Cortex of kidney (tissue), 1 donor: ENCODE measurements around the gene GNL3L.
"Not testable (repeated sequence)": the region's sequence is repeated elsewhere in the genome, so short reads cannot be mapped to it uniquely, and the experiment has no call there.

Experiments used
- DNase-seq: peaks from one replicate; lab custom pipeline; 2025; lab: John Stamatoyannopoulos, UW

Gene GNL3L

GRCh38 chrX:54560411-54560810, 30.4 kb downstream of the GNL3L start:
- DNase-seq, result no peak

DNA sequence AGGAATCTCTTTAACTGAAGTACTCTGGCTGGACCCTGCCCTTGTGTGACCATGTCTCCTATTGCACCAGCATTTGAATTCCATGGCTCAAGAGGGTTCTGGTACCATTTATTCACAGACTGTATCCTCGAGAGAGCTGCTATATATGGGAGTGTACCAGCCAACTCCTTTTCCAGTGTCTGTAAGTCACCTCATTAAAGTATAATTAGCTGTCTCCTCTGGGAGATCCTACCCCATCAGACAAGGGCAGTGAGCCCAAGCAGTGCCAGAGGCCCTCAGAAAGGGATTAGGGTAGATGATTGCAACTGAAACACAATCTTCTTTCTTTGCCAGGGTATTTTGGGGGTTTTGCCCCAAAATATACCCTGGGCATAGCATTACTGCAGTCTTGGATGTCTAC, 31.6 kb downstream of the GNL3L start:
- DNase-seq, result no peak

GRCh38 chrX:54564936-54565335, 34.9 kb downstream of the GNL3L start:
- DNase-seq, result no peak

- DNase-seq, result no peak
Measured at GRCh38 chrX:54570332-54570731, 40.3 kb downstream of the GNL3L start.

DNA sequence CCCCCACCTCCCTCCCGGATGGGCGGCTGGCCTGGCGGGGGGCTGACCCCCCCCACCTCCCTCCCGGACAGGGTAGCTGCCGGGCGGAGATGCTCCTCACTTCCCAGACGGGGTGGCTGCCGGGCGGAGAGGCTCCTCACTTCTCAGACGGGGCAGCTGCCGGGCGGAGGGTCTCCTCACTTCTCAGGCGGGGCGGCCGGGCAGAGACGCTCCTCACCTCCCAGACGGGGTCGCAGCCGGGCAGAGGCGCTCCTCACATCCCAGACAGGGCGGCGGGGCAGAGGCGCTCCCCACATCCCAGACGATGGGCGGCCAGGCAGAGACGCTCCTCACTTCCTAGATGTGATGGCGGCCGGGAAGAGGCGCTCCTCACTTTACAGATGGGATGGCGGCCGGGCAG, 42.6 kb downstream of the GNL3L start:
- DNase-seq, result not testable (repeated sequence)

GRCh38 chrX:54597728-54598127, 67.7 kb downstream of the GNL3L start:
- no peak for DNase-seq

- DNase-seq, result no peak
Measured at GRCh38 chrX:54602563-54602962, 72.5 kb downstream of the GNL3L start.
